ENCODE measurements around the gene RBM33. TPM values are rescaled to one million over a fixed set of nuclear protein-coding genes. Genes with fewer than 3 reads are reported as not detected.

The RBM33 gene
- total and polyA plus RNA-seq, 2 of the 13 experiments (the other 11 are each of a cell fraction or from before 2014, with no cell fraction given): 12.4 to 28.9 TPM

GRCh38 chr7:155598810-155599210, 45.7 kb upstream of the RBM33 start (continued):
- TF ChIP-seq ZNF329 (CRISPR knock-in tag; IDR thresholded peaks at IDR 0.05; ENCODE audit: low read depth) (no peak), ZFP90 (CRISPR knock-in tag; IDR thresholded peaks at IDR 0.05; ENCODE audit: borderline replicate concordance) (no peak), THAP11 (CRISPR knock-in tag; IDR thresholded peaks at IDR 0.05) (0 out of 2 replicates have a peak, but pooled peaks have one; percentile 33), ZNF709 (CRISPR knock-in tag; IDR thresholded peaks at IDR 0.05) (no peak), ZSCAN31 (CRISPR knock-in tag; IDR thresholded peaks at IDR 0.05; ENCODE audit: low read depth) (no peak), SPEN (CRISPR knock-in tag; IDR thresholded peaks at IDR 0.05; ENCODE audit: low read depth) (no peak), REXO4 (CRISPR knock-in tag; IDR thresholded peaks at IDR 0.05; ENCODE audit: borderline replicate concordance) (no peak), NAIF1 (CRISPR knock-in tag; IDR thresholded peaks at IDR 0.05; ENCODE audit: borderline replicate concordance) (no peak), HBP1 (CRISPR knock-in tag; IDR thresholded peaks at IDR 0.05; ENCODE audit: low read depth) (no peak), ZBTB49 (CRISPR knock-in tag; IDR thresholded peaks at IDR 0.05; ENCODE audit: borderline replicate concordance) (no peak), KDM2A (CRISPR knock-in tag; IDR thresholded peaks at IDR 0.05; ENCODE audit: borderline replicate concordance, low read depth) (peak; percentile 60; the same call in 1 of the 2 replicates), MTF2 (CRISPR knock-in tag; IDR thresholded peaks at IDR 0.05; ENCODE audit: borderline replicate concordance) (no peak), ZBTB8A (CRISPR knock-in tag; IDR thresholded peaks at IDR 0.05; ENCODE audit: borderline replicate concordance, low read depth) (no peak), EHMT2 (IDR thresholded peaks at IDR 0.05; ENCODE audit: borderline replicate concordance, low read depth, low read length) (no peak), ZNF784 (CRISPR knock-in tag; IDR thresholded peaks at IDR 0.05; ENCODE audit: borderline replicate concordance) (peak; percentile 39; the same call in 1 of the 2 replicates)
- TF ChIP-seq, protein P1, sequence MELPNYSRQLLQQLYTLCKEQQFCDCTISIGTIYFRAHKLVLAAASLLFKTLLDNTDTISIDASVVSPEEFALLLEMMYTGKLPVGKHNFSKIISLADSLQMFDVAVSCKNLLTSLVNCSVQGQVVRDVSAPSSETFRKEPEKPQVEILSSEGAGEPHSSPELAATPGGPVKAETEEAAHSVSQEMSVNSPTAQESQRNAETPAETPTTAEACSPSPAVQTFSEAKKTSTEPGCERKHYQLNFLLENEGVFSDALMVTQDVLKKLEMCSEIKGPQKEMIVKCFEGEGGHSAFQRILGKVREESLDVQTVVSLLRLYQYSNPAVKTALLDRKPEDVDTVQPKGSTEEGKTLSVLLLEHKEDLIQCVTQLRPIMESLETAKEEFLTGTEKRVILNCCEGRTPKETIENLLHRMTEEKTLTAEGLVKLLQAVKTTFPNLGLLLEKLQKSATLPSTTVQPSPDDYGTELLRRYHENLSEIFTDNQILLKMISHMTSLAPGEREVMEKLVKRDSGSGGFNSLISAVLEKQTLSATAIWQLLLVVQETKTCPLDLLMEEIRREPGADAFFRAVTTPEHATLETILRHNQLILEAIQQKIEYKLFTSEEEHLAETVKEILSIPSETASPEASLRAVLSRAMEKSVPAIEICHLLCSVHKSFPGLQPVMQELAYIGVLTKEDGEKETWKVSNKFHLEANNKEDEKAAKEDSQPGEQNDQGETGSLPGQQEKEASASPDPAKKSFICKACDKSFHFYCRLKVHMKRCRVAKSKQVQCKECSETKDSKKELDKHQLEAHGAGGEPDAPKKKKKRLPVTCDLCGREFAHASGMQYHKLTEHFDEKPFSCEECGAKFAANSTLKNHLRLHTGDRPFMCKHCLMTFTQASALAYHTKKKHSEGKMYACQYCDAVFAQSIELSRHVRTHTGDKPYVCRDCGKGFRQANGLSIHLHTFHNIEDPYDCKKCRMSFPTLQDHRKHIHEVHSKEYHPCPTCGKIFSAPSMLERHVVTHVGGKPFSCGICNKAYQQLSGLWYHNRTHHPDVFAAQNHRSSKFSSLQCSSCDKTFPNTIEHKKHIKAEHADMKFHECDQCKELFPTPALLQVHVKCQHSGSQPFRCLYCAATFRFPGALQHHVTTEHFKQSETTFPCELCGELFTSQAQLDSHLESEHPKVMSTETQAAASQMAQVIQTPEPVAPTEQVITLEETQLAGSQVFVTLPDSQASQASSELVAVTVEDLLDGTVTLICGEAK (IDR thresholded peaks at IDR 0.05): no peak
- TF ChIP-seq, protein P1 (CRISPR knock-in tag; IDR thresholded peaks at IDR 0.05): no peak
